OCI-LY3 (cell line): ENCODE data around the gene TPPP2.

Experiments
- CTCF ChIP-seq: fragments of 200-600, 300-600 bp; sonication (generic); IDR thresholded peaks from 2 replicates; pipeline ENCODE4 v1.5.1; 2014; ENCODE audit warnings: antibody characterized with exemption, low read length, low read depth
- EZH2phosphoT487 ChIP-seq: fragments of 200-600 bp; shearing (Covaris generic); IDR thresholded peaks from 2 replicates; pipeline ENCODE4 v1.6.1; 2018; ENCODE audit warnings: antibody characterized with exemption, mixed run types, low read depth

- TF ChIP-seq CTCF (no peak), EZH2phosphoT487 (no peak)
These were observed 43.9 kb downstream of the TPPP2 start for GRCh38 chr14:21073921-21074320.
